K562 (cell line): Measurements from ENCODE around the gene TTC38. TPM values are rescaled to one million over a fixed set of nuclear protein-coding genes. Genes with fewer than 3 reads are reported as not detected.
A peak's percentile ranks its signal among the peaks of the same experiment; 100 is the strongest.

Source experiments
- CCAR2 ChIP-seq: fragments of 200-400 bp; formaldehyde crosslinking; IDR thresholded peaks from 2 replicates; pipeline ENCODE4 v1.6.1; 2017; ENCODE audit warnings: mild to moderate bottlenecking, low read depth, low read length
- CXXC5 ChIP-seq: fragments of 250-450 bp; sonication (Bioruptor Pico); IDR thresholded peaks from 2 replicates; pipeline ENCODE4 v1.8.0; 2022; ENCODE audit warnings: inconsistent platforms, mild to moderate bottlenecking, moderate library complexity
- HNRNPLL ChIP-seq: fragments of 200-400 bp; formaldehyde crosslinking; IDR thresholded peaks from 2 replicates; pipeline ENCODE4 v1.6.1; 2017; ENCODE audit warnings: low read length, low read depth, mild to moderate bottlenecking; ENCODE audit not compliant: poor library complexity, severe bottlenecking
- KDM5B ChIP-seq: fragments of 200-600 bp; sonication (generic); IDR thresholded peaks from 2 replicates; pipeline ENCODE4 v1.6.1; 2012; ENCODE audit warnings: low read depth, mild to moderate bottlenecking, moderate library complexity, low read length, control low read depth, inconsistent platforms; ENCODE audit not compliant: insufficient replicate concordance
- MXD1 ChIP-seq: fragments of 250-450 bp; sonication (Bioruptor Pico); IDR thresholded peaks from 2 replicates; pipeline ENCODE4 v1.8.0; 2021; ENCODE audit warnings: borderline replicate concordance, mild to moderate bottlenecking, moderate library complexity; ENCODE audit not compliant: poor library complexity, severe bottlenecking
- RBFOX2 ChIP-seq: fragments of 200-400 bp; formaldehyde crosslinking; IDR thresholded peaks from 2 replicates; pipeline ENCODE4 v1.6.1; 2017; ENCODE audit warnings: low read depth, mild to moderate bottlenecking, low read length, moderate library complexity
- TBP ChIP-seq: optimal IDR thresholded peaks from 2 replicates; pipeline ENCODE3; 2011; ENCODE audit warnings: low read depth, low read length, improper control_type of control experiment
- YY1 ChIP-seq, 3 experiments: IDR thresholded peaks; 2 replicates each; pipeline ENCODE4 v1.6.1; 2011; ENCODE audit warnings: low read length in 2 of 3, mild to moderate bottlenecking in 2 of 3, moderate library complexity in 2 of 3, borderline replicate concordance in 1 of 3, control low read depth in 1 of 3, low read depth in 1 of 3; ENCODE audit not compliant: insufficient read depth in 3 of 3, insufficient replicate concordance in 2 of 3, control insufficient read depth in 1 of 3, insufficient read length in 1 of 3; ENCODE audit errors: extremely low read depth in 1 of 3
- ZBTB17 ChIP-seq: fragments of 450-650 bp; formaldehyde crosslinking; IDR thresholded peaks from 2 replicates; pipeline ENCODE4 v1.4.0; 2020; ENCODE audit warnings: mild to moderate bottlenecking
- polyA plus RNA-seq, 8 experiments: library from polyadenylated mRNA; depleted of rRNA in 4 of 8; stranded (reverse) in 5 of 8; unstranded in 3 of 8; fragments of >200 nt; fragmentation: Nextera tagmentation in 2 of 8; fragmentation: Illumina TruSeq in 1 of 8; extraction: Ambion mirVana in 2 of 8; extraction: Trizol in 1 of 8; gene quantifications; 2 replicates each; pipeline versions ENCODE4 v1.2.1 to v1.2.3, GENCODE V29; 2011 to 2014; ENCODE audit warnings: inconsistent platforms in 1 of 8, missing spikeins in 1 of 8
- total RNA-seq, 7 experiments: library from RNA; depleted of rRNA in 6 of 7; stranded (reverse); fragments of >200 nt in 6 of 7; fragmentation: Illumina TruSeq in 2 of 7; extraction: Trizol in 2 of 7; gene quantifications; 2 replicates each; pipeline versions ENCODE4 v1.2.1 to v1.2.3, GENCODE V29; 2011 to 2021; ENCODE audit warnings: low replicate concordance in 1 of 7
- TF ChIP-seq, protein P1 (sequence below): sonication (generic); formaldehyde crosslinking; IDR thresholded peaks from 2 replicates; pipeline ENCODE4 v1.8.1; 2023; ENCODE audit warnings: mild to moderate bottlenecking, missing genetic modification reagents

TTC38 gene
- total and polyA plus RNA-seq, 9 of the 15 experiments (the other 6 are each of a cell fraction or from before 2014, with no cell fraction given): 0.84 to 28.4 (median 18.1) TPM

- no peak for TF ChIP-seq MXD1 (CRISPR knock-in tag)
- peak; percentile 69 for TF ChIP-seq KDM5B
- TF ChIP-seq YY1 (IDR thresholded peaks at IDR 0.05; ENCODE audit: borderline replicate concordance in 1 of 3, control insufficient read depth in 1 of 3, extremely low read depth in 1 of 3, insufficient read depth in 3 of 3, insufficient read length in 1 of 3, insufficient replicate concordance in 2 of 3, low read depth in 1 of 3, low read length in 2 of 3): peak; percentile 44 to 88 (median 79)
- peak; percentile 50 for TF ChIP-seq CXXC5
- peak; percentile 89 for TF ChIP-seq RBFOX2
- no peak for TF ChIP-seq HNRNPLL
- TF ChIP-seq, protein P1, sequence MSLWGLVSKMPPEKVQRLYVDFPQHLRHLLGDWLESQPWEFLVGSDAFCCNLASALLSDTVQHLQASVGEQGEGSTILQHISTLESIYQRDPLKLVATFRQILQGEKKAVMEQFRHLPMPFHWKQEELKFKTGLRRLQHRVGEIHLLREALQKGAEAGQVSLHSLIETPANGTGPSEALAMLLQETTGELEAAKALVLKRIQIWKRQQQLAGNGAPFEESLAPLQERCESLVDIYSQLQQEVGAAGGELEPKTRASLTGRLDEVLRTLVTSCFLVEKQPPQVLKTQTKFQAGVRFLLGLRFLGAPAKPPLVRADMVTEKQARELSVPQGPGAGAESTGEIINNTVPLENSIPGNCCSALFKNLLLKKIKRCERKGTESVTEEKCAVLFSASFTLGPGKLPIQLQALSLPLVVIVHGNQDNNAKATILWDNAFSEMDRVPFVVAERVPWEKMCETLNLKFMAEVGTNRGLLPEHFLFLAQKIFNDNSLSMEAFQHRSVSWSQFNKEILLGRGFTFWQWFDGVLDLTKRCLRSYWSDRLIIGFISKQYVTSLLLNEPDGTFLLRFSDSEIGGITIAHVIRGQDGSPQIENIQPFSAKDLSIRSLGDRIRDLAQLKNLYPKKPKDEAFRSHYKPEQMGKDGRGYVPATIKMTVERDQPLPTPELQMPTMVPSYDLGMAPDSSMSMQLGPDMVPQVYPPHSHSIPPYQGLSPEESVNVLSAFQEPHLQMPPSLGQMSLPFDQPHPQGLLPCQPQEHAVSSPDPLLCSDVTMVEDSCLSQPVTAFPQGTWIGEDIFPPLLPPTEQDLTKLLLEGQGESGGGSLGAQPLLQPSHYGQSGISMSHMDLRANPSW (CRISPR knock-in tag): no peak
- TF ChIP-seq TBP: peak; percentile 47
- TF ChIP-seq ZBTB17 (CRISPR knock-in tag): 0 out of 2 replicates have a peak, but pooled peaks have one; percentile 40
- TF ChIP-seq CCAR2: no peak
These were observed at the start of gene TTC38 (continued) for GRCh38 chr22:46267431-46268279.
